ENCODE measurements around the gene SNX20.

Gene SNX20

DNA sequence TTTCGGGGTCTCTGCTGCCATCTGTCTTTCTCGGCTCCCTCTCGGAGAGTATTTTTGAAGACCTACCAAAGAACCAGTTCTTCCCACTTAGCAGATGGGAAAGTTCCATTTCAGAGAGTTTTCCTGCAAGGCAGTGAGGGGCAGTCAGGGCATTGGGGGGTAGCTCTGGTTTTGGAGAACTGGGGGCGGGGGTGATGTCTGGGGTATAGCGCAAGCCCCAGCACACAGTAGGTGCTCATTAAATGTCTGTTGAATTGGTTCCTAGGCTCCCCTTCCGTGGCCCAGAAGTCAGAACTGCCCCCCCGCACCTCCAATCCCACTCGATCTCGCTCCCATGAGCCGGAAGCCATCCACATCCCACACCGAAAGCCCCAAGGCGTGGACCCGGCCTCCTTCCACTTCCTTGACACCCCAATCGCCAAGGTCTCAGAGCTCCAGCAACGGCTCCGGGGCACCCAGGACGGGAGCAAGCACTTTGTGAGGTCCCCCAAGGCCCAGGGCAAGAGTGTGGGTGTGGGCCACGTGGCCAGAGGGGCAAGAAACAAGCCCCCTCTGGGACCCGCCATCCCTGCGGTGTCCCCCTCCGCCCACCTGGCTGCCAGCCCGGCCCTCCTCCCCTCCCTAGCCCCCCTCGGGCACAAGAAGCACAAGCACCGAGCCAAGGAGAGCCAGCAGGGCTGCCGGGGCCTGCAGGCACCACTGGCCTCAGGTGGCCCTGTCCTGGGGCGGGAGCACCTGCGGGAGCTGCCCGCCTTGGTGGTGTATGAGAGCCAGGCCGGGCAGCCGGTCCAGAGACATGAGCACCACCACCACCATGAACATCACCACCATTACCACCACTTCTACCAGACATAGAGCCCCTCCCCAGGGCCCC lies 47.9 kb downstream of the SNX20 start:
- TF ChIP-seq ZFX (IDR thresholded peaks at IDR 0.05; ENCODE audit: borderline replicate concordance), result no peak
- TF ChIP-seq, protein P1, sequence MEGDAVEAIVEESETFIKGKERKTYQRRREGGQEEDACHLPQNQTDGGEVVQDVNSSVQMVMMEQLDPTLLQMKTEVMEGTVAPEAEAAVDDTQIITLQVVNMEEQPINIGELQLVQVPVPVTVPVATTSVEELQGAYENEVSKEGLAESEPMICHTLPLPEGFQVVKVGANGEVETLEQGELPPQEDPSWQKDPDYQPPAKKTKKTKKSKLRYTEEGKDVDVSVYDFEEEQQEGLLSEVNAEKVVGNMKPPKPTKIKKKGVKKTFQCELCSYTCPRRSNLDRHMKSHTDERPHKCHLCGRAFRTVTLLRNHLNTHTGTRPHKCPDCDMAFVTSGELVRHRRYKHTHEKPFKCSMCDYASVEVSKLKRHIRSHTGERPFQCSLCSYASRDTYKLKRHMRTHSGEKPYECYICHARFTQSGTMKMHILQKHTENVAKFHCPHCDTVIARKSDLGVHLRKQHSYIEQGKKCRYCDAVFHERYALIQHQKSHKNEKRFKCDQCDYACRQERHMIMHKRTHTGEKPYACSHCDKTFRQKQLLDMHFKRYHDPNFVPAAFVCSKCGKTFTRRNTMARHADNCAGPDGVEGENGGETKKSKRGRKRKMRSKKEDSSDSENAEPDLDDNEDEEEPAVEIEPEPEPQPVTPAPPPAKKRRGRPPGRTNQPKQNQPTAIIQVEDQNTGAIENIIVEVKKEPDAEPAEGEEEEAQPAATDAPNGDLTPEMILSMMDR (IDR thresholded peaks at IDR 0.05), result no peak

DNA sequence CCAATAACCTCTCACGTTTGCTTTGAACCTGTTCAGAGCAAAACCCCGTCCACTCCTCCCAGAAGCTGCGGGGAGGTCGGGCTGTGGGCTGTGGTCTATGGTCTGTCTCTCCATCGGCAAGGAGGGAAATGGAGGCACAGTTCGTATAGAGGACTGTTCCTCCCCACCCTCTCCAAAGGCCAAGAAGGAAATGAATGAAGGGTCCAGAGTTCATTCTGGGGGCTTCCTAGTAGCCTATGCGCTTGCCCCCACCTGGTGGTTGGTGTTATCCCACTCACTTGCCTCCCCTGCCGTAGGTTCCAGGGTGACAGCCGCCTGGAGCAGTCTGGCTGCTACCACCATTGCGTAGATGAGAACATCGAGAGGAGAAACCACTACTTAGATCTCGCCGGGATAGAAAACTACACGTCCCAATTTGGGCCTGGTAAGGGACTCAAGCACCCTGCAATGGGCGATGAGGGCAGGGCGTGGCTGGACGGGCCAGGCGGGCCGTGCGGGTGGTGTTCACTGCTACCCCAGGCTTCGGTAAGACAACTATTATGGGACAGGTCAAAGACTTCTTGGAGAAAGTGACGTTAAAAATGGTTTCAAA lies 49.0 kb downstream of the SNX20 start:
- no peak overlapping the region for H3K27ac ChIP-seq
- TF ChIP-seq ZFX (IDR thresholded peaks at IDR 0.05; ENCODE audit: borderline replicate concordance), result no peak
- TF ChIP-seq, protein P1 (IDR thresholded peaks at IDR 0.05), result no peak

More for the DNA sequence above, 47.9 kb downstream of the SNX20 start:
- no peak overlapping the region for H3K27ac ChIP-seq

DNA sequence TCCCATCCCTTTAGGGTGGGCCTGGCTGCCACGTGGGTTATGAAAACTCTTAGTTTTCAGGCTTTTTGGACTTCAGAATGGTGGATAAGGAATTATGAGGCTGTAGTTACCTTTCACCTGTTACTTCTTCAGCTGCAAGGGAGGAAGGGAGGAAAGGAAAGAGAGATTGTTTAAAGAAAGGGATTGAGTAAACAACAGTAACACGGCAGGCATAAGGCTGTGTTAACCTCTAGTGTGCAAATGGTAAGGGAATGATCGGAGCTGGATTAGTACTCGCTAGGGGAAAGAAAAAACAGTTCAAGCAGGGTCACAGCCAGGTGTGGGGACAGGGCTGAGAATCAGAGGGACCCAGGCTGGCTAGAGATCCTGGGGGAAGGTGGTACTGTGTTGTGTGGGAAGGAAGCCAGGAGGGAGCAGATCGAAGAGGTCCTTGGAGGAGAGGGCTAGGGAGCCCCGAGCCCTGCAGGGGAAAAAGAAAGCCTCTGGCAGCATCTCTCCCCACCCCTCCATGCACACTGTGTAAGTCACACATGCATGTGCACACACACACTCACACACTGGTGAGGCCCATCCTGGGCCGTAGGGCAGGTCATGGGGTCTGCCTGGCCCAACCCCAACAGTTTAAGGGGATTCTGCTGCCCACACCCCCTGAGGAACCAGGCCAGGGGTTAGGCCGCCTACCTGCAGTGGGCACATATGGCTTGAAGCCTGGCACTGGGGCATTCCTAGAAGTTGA lies 49.7 kb downstream of the SNX20 start:
- no peak overlapping the region for H3K27ac ChIP-seq
- TF ChIP-seq, protein P1 (IDR thresholded peaks at IDR 0.05), result no peak
- TF ChIP-seq ZFX (IDR thresholded peaks at IDR 0.05; ENCODE audit: borderline replicate concordance), result no peak

DNA sequence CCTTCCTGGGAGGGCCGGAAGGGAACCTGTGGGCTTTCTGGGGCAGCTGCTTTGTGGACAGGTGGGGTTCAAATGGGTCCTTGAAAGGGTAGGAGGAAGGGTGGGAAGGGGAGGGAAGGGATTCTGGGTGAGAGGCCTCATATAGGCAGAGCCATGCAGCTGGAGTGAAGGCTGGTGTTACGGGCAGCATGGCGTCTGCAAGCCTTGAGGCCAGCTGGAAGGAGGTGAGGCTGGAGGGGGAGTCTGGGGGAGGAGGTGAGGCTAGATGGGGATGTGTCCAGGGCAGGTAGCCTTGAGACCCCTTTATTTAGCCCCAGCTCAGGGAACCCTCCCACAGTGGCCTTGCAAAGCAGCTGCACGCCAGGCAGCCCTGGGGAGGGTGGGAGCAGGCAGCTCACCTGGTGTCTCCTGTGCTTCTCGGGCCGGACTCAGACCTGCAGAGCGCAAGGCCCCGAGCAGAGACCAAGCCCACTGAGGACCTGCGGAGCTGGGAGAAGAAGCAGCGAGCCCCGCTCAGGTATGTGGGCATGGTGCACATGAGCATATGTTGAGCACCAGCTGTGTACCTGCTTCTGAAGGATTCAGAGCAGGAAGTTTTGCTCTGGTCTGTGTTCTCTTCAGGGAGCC lies 50.6 kb downstream of the SNX20 start:
- TF ChIP-seq ZFX (IDR thresholded peaks at IDR 0.05; ENCODE audit: borderline replicate concordance), result no peak
- TF ChIP-seq, protein P1 (IDR thresholded peaks at IDR 0.05), result no peak

DNA sequence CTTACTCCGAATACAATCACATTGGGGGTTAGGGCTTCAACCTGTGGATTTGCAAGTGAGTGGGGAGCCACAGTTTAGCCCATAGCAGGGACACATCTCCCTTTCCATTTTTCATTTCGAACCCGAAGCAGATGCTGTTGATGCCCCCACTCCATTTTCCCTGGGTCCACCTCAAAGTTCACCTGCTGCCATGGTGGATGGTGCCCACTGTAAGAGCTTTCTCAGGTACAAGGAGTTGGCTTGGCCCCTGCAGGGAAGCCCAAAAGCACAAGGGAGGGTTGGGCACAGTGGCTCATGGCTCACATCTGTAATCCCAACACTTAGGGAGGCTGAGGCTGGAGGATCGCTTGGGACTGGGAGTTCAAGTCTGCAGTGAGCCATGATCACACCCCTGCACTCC lies 51.8 kb downstream of the SNX20 start:
- no peak overlapping the region for H3K27ac ChIP-seq
- TF ChIP-seq ZFX (IDR thresholded peaks at IDR 0.05; ENCODE audit: borderline replicate concordance), result no peak
- TF ChIP-seq, protein P1 (IDR thresholded peaks at IDR 0.05), result no peak

More for the DNA sequence above, 50.6 kb downstream of the SNX20 start:
- no peak overlapping the region for H3K27ac ChIP-seq

DNA sequence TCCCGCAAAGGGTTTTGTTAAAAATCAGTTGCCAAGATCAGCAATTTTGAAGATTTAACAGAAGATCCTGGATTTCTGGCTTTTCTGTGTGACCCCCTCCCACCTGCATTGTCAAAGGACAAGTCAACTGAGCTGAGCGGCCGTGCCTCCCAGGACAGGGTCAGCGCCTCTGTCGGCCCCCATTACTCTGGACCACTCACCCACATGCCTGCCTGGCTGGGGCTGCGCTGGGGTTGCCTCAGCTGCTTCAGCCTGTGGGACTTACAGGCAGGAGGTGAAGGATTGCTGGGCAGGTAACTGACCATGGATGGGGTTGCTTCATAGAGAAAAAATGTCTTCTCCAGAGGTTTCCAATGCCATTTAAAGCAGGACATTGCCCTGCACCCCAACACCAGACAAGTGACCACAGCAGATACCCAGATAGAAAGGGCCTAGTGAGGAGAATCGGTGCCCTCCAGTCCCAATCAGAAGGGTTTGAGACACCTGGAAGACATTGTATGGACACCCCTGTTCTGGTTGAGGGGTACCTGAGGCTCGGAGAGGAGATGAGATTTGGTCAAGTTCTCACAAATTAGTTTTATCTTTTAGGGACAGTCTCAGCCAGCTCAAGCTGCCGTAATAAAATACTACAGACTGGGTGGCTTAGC lies 52.8 kb downstream of the SNX20 start:
- H3K27ac ChIP-seq, result no peak overlapping the region

More for the DNA sequence above, 52.8 kb downstream of the SNX20 start:
- TF ChIP-seq, protein P1 (IDR thresholded peaks at IDR 0.05), result no peak

Data from 22Rv1 (cell line).